HG03039 (cell line): ENCODE data around the gene ANTKMT.
A peak's percentile ranks its signal among the peaks of the same experiment; 100 is the strongest.

Experiments used
- ATAC-seq: cut with Tn5 transposase; IDR thresholded peaks from one replicate; pipeline ENCODE4 v1.9.1; 2021; ENCODE audit warnings: mild to moderate bottlenecking, moderate library complexity; ENCODE audit not compliant: unreplicated experiment

The ANTKMT gene

DNA sequence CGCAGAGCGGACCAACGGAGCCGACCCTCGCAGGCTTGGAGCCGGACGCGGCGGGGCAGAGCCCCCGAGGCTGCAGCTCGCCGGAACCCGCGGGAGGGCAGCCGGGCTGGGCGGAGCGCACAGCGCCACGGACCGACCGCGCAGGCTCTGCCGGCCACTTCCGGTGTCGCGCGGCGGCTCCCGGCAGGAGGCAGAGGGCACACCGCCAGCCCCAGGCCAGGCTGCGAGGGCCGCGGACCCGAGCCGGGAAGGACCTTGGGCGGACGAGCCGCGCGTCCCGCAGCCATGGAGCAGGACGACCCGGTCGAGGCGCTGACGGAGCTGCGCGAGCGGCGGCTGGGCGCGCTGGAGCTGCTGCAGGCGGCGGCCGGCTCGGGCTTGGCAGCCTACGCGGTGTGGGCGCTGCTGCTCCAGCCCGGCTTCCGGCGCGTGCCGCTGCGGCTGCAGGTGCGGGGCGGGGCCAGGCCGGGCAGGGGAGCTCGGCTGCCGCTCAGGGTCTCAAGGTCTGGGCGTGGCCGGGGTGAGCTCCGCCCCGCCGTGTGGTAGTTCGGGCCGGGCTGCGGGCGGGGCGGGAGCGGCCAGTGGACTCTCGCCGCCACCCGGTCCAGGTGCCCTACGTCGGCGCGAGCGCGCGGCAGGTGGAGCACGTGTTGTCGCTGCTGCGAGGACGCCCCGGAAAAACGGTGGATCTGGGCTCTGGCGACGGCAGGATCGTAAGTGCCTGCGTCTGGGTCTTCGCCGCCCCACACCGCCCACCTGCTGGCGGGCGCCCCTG, at the start of gene ANTKMT:
TSS of gene ANTKMT (plus strand) at position 157 of the 775 bp plus-strand sequence. CDS start at position 286, 129 bp downstream.
- ATAC-seq, result peak; percentile 57

DNA sequence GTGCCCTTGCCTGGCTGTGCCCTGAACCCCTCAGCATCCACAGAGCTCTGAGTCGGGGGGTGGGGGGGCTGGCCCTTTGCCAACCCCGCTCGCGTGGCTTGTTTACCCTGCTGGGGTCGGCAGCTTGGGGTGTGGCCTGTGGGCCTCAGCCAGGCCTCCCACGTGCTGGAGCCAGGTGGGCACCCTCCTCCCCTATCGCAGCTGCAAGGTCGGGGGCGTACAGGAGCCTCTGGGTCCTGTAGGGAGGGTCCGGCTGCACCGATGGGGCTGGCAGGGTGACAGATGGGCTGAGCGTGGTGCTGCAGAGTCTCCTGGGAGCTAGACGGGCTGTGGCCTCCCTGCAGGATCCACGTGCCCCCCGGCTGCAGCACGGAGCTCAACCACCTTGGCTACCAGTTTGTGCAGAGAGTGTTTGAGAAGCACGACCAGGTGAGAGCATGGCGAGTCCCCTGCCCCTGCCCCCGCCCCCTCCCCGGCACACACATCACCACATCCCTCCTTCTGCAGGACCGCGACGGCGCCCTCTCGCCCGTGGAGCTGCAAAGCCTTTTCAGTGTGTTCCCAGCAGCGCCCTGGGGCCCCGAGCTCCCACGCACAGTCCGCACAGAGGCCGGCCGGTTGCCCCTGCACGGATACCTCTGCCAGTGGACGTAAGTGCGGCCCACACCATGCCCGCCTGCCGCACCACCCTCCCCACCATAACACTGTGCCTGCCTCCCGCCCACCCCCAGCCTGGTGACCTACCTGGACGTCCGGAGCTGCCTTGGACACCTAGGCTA, 49.4 kb upstream of the ANTKMT start:
- ATAC-seq, result no peak

GRCh38 chr16:672371-672770, 48.6 kb upstream of the ANTKMT start:
- no peak for ATAC-seq

GRCh38 chr16:672851-673250, 48.1 kb upstream of the ANTKMT start:
- ATAC-seq, result no peak

DNA sequence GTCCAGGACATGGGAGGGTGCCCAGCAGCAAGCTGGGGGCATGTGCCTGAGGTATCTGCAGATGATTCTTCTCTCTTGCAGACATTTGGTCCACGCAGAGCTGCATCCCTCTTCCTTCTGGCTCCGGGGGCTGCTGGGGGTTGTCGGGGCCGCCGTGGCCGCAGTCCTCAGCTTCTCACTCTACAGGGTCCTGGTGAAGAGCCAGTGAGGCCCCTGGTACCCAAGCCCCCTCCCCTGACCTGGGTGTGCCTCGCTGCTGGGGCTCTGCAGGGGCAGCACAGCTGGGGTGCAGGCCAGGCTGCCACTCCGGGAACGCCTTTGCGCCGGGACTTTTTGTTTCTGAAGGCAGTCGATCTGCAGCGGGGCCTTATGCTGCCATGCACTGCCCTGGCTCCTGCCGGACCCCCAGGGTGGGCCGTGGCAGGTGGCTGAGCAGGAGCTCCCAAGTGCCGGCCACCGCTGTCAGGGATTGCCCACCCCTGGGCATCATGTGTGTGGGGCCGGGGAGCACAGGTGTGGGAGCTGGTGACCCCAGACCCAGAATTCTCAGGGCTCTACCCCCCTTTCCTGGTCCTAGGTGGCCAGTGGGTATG, 47.5 kb upstream of the ANTKMT start:
- ATAC-seq, result no peak

GRCh38 chr16:674214-674881, 46.6 kb upstream of the ANTKMT start:
- ATAC-seq, result no peak

- no peak for ATAC-seq
These were observed 45.7 kb upstream of the ANTKMT start, which contains the start of gene RHBDL1 for GRCh38 chr16:674968-675883. Gene RHBDL1 (plus strand): TSS chr16:675671. CDS start chr16:675791, 120 bp downstream.

DNA sequence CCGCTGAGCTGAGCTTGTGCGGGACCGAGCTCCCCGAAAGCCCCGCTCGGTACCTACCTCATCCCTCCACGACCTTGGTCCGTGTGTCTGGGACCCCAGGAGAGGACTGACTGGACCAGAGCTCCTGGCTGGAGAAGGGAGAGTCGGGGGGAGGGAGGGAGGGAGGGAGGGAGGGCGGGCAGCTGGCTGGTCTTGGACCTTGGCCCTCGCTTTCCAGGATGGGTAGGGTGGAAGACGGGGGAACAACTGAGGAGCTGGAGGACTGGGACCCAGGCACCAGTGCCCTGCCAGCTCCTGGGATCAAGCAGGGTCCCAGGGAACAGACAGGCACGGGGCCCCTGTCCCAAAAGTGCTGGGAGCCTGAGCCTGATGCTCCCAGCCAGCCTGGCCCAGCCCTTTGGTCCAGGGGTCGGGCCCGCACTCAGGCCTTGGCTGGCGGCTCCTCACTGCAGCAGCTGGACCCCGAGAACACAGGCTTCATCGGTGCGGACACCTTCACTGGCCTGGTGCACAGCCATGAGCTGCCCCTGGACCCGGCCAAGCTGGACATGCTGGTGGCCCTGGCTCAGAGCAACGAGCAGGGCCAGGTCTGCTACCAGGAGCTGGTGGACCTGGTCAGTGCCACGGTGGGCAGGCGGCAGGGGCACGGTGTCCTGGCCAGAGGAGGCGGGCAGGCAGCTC, 44.9 kb upstream of the ANTKMT start:
- ATAC-seq, result no peak

DNA sequence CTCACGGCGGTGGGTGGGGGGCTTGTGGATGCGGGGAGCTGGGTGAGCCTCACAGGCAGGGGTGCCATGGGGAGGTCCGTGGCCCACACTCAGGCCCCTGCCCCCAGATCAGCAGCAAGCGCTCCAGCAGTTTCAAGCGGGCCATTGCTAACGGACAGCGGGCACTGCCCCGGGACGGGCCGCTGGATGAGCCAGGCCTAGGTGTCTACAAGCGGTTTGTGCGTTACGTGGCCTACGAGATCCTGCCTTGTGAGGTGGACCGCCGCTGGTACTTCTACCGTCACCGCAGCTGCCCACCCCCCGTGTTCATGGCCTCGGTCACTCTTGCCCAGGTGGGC, 44.4 kb upstream of the ANTKMT start:
- ATAC-seq, result no peak

GRCh38 chr16:676913-677312, 44.0 kb upstream of the ANTKMT start:
- no peak for ATAC-seq

DNA sequence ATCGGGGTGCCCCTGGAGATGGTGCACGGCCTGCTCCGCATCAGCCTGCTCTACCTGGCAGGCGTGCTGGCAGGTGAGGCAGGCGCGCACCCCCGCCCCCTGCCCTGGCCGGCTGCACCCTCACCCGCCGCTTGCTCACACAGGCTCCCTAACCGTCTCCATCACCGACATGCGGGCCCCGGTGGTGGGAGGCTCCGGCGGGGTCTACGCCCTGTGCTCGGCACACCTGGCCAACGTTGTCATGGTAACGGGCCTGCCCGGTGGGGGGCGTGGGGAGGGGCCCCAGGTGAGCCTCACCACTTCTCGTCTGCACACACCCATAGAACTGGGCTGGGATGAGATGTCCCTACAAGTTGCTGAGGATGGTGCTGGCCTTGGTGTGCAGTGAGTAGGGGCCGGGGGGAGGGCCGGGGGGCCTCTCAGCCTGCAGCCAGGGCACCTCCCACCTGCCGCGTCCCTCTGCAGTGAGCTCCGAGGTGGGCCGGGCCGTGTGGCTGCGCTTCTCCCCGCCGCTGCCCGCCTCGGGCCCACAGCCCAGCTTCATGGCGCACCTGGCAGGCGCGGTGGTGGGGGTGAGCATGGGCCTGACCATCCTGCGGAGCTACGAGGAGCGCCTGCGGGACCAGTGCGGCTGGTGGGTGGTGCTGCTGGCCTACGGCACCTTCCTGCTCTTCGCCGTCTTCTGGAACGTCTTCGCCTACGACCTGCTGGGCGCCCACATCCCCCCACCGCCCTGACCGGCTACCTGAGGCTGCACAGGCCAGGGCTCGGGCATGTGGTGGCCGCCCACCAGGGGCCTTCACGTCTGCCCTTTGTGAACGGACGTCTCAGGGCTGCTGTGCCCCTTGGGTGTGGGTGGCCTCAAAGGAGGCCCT, 43.4 kb upstream of the ANTKMT start:
- no peak for ATAC-seq

GRCh38 chr16:678209-678857, 42.6 kb upstream of the ANTKMT start:
- ATAC-seq, result no peak

DNA sequence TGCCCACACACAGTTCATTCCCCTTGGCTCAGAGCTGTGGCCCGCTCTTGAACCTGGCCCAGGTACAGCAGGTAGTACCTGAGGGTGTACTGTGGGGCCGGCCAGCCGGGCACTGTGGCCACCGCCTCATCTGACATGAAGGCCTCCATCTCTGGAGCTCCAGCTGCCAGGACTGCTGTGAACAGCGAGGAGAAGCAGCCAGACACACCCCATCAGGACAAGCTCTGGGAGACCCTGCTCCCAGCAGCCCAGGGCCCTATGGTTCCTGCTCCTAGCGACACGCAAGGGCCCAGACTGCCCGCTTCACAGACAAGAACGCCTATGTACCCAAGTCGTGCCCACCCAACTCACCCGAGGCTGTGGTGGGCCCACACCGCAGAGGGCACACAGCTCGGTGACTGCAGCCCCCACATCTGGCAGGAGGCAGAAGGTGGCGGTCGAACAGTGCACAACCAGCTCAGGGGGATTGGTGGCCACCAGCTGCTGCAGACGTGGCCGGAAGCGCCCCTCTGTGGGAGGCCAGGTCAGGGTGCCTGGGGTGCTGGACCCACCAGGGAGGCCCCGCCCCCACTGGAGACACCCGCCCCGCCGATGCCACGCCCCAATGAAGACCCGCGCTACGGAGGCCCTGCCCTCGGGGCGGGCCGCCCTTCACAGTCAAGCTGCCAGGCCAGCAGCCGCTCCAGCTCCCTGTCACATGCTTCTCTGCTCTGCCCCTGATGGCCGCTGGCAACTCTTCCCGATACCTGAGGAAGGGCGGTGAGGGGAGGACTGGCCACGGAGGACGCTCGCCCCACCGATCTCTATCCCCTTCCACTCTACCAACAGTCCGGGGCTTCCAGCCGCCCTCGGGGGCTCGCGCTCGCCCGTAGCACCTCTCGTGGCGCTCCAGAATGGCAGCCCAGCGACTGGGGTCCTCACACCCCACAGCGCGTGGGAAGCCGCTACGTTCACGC, 41.8 kb upstream of the ANTKMT start:
- no peak for ATAC-seq

- peak; percentile 33 for ATAC-seq
These were observed 40.9 kb upstream of the ANTKMT start, which contains the start of gene STUB1 for GRCh38 chr16:679814-680624. Gene STUB1 (plus strand): TSS chr16:680410. CDS start chr16:680526, 116 bp downstream.

DNA sequence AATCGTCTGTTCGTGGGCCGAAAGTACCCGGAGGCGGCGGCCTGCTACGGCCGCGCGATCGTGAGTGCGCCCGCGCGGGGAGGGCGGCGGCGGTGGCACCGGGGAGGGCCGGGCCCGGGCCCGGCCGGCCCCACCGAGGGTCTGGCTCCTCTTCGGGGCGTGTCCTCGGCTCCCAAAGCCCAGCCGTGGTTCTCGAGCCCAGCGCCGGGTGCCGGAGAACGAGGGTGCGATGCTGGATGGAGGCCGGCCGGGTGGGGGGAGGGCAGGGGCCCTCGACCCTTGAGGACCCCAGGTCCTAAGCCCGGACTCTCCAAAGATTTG, 40.4 kb upstream of the ANTKMT start:
- no peak for ATAC-seq
